Measurements from ENCODE around the gene HDAC10.

HDAC10 gene

GRCh38 chr22:50297510-50298265 lies 46.6 kb upstream of the HDAC10 start:
- ChIA-PET CTCF (no interaction called here), POLR2A (ENCODE audit: low non-redundant PET) (interaction anchor here (0.6 kb wide), 1 partner anchor 15 kb away, joined by 3 read pairs; no protein-coding TSS in a partner anchor)
- H3K27ac ChIP-seq = peak overlapping the region; percentile 100
- TF ChIP-seq, protein P1, sequence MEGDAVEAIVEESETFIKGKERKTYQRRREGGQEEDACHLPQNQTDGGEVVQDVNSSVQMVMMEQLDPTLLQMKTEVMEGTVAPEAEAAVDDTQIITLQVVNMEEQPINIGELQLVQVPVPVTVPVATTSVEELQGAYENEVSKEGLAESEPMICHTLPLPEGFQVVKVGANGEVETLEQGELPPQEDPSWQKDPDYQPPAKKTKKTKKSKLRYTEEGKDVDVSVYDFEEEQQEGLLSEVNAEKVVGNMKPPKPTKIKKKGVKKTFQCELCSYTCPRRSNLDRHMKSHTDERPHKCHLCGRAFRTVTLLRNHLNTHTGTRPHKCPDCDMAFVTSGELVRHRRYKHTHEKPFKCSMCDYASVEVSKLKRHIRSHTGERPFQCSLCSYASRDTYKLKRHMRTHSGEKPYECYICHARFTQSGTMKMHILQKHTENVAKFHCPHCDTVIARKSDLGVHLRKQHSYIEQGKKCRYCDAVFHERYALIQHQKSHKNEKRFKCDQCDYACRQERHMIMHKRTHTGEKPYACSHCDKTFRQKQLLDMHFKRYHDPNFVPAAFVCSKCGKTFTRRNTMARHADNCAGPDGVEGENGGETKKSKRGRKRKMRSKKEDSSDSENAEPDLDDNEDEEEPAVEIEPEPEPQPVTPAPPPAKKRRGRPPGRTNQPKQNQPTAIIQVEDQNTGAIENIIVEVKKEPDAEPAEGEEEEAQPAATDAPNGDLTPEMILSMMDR (conservative IDR thresholded peaks at IDR 0.05; ENCODE audit: low read depth) = no peak
- DNase-seq (ENCODE audit: low spot score) = no peak

DNA sequence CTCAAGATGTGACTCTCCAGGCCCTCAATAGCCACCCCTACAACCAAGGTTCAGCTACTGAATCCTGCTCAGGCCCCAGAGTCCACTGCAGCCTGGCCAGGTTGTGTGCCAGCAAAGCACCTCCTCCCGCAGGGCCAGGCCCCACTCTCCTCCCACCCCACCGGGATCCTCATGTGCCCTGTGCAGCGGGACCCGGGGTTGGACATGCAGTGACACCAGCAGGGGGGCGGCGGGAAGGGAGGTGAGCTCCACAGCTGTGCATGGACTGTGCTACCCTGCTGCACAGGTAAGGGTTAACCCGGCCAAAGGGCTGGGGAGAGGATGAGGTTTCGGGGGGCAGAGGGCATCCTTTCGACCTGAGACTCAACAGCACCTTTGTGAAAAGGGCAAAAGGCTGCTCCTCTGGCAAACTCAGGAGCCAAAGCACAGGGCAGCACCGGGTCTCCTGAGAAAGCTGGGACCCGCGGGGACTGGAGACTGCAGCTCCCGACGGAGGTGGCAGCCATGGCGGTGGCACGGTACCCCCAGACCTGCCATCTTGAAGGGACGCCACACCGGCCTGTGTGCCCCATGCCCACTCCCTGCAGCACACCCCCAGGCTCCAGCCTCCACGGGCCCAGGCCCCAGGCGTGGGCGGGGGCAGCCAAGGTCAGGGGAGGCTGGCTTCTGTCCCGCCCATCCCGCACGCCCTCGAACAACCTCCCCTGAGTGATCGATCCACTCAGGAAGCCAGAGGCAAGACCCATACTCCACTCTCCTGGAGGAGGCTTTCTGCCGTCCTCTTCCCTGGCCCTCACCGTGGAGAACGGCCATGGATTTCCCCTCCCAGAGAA lies 45.8 kb upstream of the HDAC10 start:
- CTCF ChIA-PET = no interaction called here
- peak overlapping the region; percentile 100 for H3K27ac ChIP-seq

DNA sequence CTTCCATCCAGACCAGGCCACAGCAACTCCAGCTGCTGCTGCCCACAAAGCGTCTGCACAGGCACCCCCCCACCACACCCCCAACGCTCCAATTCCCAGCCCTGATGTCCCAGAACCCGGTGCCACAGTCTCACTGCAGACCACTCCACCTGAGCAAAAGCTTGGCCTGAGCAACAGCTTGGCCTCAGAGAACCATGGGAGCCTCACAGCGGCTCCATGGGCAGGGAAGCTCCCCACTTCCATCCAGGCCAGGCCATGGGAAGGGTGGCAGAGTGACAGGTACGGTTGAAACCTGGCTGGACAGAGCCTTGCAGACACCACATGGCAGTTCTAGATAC lies 43.2 kb upstream of the HDAC10 start:
- peak overlapping the region; percentile 100 for H3K27ac ChIP-seq
- POLR2A ChIA-PET (ENCODE audit: low non-redundant PET) = interaction anchor here (0.8 to 0.9 kb wide), 2 partner anchors 11 to 18 kb away, joined by 3 read pairs; no protein-coding TSS in a partner anchor
- TF ChIP-seq, protein P1 (conservative IDR thresholded peaks at IDR 0.05; ENCODE audit: low read depth) = no peak
- CTCF ChIA-PET = interaction anchor here (0.8 kb wide), 1 partner anchor 22 kb away, joined by 3 read pairs; no protein-coding TSS in a partner anchor
- no peak for DNase-seq (ENCODE audit: low spot score)

More for the DNA sequence above, 45.8 kb upstream of the HDAC10 start:
- POLR2A ChIA-PET (ENCODE audit: low non-redundant PET) = no interaction called here
- DNase-seq (ENCODE audit: low spot score) = no peak
- TF ChIP-seq, protein P1 (conservative IDR thresholded peaks at IDR 0.05; ENCODE audit: low read depth) = no peak

DNA sequence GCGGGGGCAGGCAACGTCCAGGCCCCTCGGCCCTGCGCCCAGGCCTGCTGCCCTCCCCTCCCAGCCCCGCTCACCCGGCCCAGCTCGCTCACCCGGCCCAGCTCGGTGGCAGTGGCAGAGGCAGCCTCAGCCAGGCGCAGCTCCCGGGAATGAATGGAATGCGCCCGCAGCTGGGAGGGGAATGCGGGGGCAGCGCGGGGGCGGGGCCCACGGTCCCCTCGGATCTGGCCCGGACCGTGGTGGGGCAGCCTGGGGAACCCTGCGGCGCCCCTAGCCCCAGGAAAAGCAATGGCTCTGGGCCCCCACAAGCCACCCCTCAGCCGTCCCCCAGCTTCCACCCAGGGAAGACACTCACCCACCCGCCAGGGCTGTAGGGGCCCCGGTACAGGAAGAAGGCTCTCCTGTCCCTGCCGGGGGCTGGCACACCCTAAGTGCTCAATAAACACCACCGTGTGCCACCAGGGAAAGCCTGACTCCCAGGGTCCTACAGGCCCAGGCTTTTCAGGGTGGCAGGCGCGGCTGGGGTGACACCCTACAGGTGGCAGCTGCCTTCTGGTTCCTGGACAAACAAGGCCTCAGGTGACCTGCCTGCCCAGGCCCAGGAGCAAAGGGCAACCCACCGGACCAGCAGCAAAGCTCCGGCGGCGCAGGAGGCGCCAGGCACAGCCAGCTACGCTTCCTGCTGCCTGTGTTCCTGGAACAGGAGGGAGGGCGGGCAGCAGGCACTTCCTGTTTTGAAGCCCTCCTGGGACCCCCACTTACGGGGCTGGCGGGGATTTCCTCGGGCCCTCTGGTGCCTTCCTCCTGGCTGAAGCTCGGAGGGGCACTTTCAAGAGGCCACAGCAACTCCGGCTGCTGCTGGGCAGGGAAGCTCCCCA lies 42.6 kb upstream of the HDAC10 start:
- ChIA-PET POLR2A (ENCODE audit: low non-redundant PET) (interaction anchor here (0.8 to 0.9 kb wide), 2 partner anchors 12 to 19 kb away, joined by 3 read pairs; no protein-coding TSS in a partner anchor), CTCF (interaction anchor here (0.8 to 1.6 kb wide), 2 partner anchors 9 to 21 kb away, joined by 3 to 5 read pairs; no protein-coding TSS in a partner anchor)
- TF ChIP-seq, protein P1 (conservative IDR thresholded peaks at IDR 0.05; ENCODE audit: low read depth) = no peak
- peak overlapping the region; percentile 100 for H3K27ac ChIP-seq
- no peak for DNase-seq (ENCODE audit: low spot score)

DNA sequence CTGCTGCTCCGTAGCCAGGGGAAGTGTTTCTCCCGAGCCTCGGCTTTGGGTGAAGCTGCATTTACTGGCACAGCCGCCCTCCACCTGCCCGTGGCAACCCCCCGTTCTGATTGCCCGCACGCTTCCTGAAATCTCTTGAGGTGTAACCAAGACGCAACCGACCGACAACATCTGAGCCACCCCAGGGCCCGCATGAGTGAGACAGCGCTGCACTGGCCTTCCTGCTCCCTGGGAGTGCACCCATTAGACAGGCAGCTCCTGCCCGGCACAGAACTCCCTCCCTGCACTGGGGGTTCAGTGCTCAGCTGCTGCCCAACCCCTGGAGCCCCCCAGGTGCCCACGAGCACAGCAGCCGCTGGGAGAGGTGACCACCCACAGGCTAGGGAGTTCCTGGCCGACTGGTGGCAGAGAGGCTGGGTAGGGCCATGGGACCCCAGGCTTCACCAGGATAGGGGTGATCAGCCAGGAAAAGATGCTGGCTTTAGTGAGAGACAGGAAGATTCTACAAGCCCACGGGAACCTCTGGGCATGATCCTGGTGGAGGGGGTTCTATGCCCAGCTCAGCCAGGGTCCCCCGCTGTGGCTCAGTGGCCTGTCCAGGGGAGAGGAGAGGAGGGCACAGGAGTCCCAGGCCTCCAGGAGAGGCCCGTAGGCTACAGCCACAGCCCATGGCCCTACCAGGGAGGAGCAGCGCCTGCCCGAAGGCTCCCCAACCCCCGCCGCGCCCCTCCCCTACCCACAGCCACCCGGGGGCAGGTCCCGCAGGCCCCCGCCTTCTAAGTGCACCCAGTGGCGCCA lies 41.8 kb upstream of the HDAC10 start:
- peak overlapping the region; percentile 100 for H3K27ac ChIP-seq
- POLR2A ChIA-PET (ENCODE audit: low non-redundant PET) = no interaction called here
- DNase-seq (ENCODE audit: low spot score) = no peak
- TF ChIP-seq, protein P1 (conservative IDR thresholded peaks at IDR 0.05; ENCODE audit: low read depth) = no peak
- CTCF ChIA-PET = interaction anchor here (1.6 kb wide), 1 partner anchor 10 kb away, joined by 5 read pairs; no protein-coding TSS in a partner anchor
